ENCODE results near the gene PTPRD. TPM values are rescaled to one million over a fixed set of nuclear protein-coding genes. Genes with fewer than 3 reads are reported as not detected.

The PTPRD gene
- total and polyA plus RNA-seq, 9 of the 15 experiments (the other 6 are each of a cell fraction or from before 2014, with no cell fraction given): 0.11 TPM; not detected in 8

DNA sequence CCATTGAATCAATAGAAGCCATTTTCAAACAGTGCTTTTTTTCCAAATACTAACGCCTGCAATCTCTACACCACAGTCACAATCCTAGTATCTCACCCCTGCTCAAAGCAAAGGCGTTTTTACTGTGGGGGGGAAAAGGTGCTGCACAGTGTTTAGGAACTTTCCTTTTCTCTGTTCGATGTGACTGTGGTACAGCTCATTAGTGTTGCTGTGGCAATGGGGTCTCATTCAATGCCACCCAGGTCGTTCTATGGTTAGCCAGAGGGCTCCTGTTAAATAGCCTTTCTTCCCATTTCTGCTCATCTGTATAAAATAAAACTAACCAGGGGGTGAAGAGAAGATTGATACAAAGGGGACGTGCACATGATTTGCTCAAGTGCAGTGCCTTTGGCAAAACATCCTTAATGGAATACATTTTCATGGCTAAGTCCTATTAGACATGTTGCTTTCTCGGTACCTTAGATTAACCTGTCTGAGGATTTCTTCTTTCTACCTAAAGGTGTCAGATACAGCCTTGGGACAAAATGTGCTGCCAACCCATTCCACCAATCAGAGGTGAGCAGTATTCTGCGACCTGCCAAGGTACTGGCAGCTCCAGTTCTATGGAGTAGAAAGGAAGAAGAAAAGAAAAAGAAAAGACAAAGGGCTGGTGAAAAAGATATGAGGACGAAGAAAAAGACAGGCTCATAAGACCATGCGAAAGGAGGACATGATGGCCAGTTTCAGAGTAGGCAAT is 2161.8 kb downstream of the PTPRD start:
- Histone ChIP-seq H3K27me3 (ENCODE audit: control insufficient read depth in 2 of 2, insufficient read depth in 2 of 2, low read length in 2 of 2) (no peaks in the 10 kb centered on the region), H3K36me3 (ENCODE audit: control insufficient read depth, insufficient read depth, low read length) (no peaks in the 10 kb centered on the region), H3K79me2 (ENCODE audit: control insufficient read depth, insufficient read depth, low read length) (no peaks in the 10 kb centered on the region), H3K9me1 (ENCODE audit: control insufficient read depth, insufficient read depth, low read length) (no peaks in the 10 kb centered on the region), H3K4me1 (replicated peaks in 1 of 2; ENCODE audit: control insufficient read depth in 2 of 2, insufficient read depth in 2 of 2, low read length in 2 of 2) (no peaks in the 10 kb centered on the region), H2AFZ (ENCODE audit: low read depth, low read length) (no peak overlapping the region), H4K20me1 (replicated peaks; ENCODE audit: control insufficient read depth, insufficient read depth, low read length) (no peaks in the 10 kb centered on the region), H3K9ac (ENCODE audit: insufficient read depth in 1 of 2, low read depth in 2 of 2, low read length in 2 of 2) (no peak overlapping the region), H3K27ac (ENCODE audit: extremely low read depth, low read depth, low read length) (no peak overlapping the region), H3K9me3 (replicated peaks; ENCODE audit: control insufficient read depth, insufficient read depth, low read depth, low read length) (no peaks in the 10 kb centered on the region), H3K4me2 (ENCODE audit: insufficient read depth, low read length) (no peak overlapping the region), H3K4me3 (no peak overlapping the region)
- DNase-seq (ENCODE audit: extremely low read depth in 1 of 4, low spot score in 3 of 4) (no peak), ATAC-seq (no peak), FAIRE-seq (no peak)
- TF ChIP-seq, protein P1, sequence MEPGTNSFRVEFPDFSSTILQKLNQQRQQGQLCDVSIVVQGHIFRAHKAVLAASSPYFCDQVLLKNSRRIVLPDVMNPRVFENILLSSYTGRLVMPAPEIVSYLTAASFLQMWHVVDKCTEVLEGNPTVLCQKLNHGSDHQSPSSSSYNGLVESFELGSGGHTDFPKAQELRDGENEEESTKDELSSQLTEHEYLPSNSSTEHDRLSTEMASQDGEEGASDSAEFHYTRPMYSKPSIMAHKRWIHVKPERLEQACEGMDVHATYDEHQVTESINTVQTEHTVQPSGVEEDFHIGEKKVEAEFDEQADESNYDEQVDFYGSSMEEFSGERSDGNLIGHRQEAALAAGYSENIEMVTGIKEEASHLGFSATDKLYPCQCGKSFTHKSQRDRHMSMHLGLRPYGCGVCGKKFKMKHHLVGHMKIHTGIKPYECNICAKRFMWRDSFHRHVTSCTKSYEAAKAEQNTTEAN (CRISPR knock-in tag; IDR thresholded peaks at IDR 0.05): no peak
- TF ChIP-seq NEUROD1 (IDR thresholded peaks at IDR 0.05; ENCODE audit: borderline replicate concordance, low read depth, low read length, partially characterized antibody) (no peak), HMG20A (CRISPR knock-in tag; conservative IDR thresholded peaks at IDR 0.05) (no peak), SIX5 (IDR thresholded peaks at IDR 0.05; ENCODE audit: borderline replicate concordance in 1 of 2, insufficient read depth in 1 of 2, low read depth in 1 of 2, low read length in 2 of 2) (no peak), SAFB (IDR thresholded peaks at IDR 0.05; ENCODE audit: borderline replicate concordance, low read depth, low read length) (no peak)
- intact Hi-C loops (cut with micrococcal nuclease) (no loop called here), in situ Hi-C loops (cut with MboI) (no loop called here)
- ChIA-PET CTCF (ENCODE audit: low intra/inter-chr PET ratio) (no interaction called here), POLR2A (no interaction called here)
- WGBS (ENCODE audit: insufficient coverage, low coverage, missing lambda C conversion rate): 0% methylated on average over 5 of the region's 9 CpGs
- no TSS peak for BruUV-seq (replicated peaks)
